Left renal pelvis (tissue), 4 donors: ENCODE measurements around the gene C10orf143. TPM values are rescaled to one million over a fixed set of nuclear protein-coding genes. Genes with fewer than 3 reads are reported as not detected.

ENCODE experiments used
- DNase-seq, 4 donors: peaks; one replicate each; pipeline ENCODE4 v3.0.0-alpha.2; 2013; ENCODE audit warnings: low read depth in 4 of 4, low spot score in 3 of 4
- polyA plus RNA-seq, 4 donors: library from polyadenylated mRNA; unstranded; fragments of 120-200 nt; gene quantifications; one replicate each; pipeline ENCODE4 v1.2.1, GENCODE V29; 2013; ENCODE audit not compliant: insufficient read length in 4 of 4

C10orf143 gene
- polyA plus RNA-seq, 4 donors = 4.7 to 7.1 (median 5.9) TPM

DNA sequence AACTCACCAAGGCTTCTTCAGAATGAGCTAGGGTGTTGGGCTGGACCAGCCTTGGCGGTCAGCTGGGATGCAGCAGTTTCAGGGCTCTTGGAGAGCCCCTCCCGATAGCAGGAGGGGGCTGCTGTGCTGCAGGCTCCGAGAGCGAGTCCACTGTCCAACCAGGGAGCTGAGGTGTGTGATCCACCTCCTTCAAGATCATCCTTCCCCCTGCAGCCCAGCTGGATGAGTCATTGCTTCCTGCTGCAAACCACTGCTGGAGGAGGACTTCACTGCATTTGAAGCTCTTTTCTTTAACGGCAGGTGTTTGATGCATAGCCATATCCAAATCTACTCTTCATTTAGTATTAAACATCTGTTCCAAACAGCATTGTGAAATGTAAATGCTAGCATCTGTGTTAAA lies 92.4 kb downstream of the C10orf143 start:
- DNase-seq = no peak

- DNase-seq = no peak
These were observed 93.0 kb downstream of the C10orf143 start for GRCh38 chr10:130017631-130018022.

- DNase-seq = no peak
These were observed 93.5 kb downstream of the C10orf143 start for GRCh38 chr10:130016993-130017630.

GRCh38 chr10:130016095-130016494 lies 94.5 kb downstream of the C10orf143 start:
- no peak for DNase-seq

- no peak for DNase-seq
These were observed 95.4 kb downstream of the C10orf143 start for GRCh38 chr10:130015075-130015695.

GRCh38 chr10:130014263-130015074 lies 96.2 kb downstream of the C10orf143 start:
- peak in 1 of 4 donors; percentile 5 for DNase-seq

Other genes with a start within 250 kb of the C10orf143 start
- 10 to 100 TPM in 1 of 4 donors, 1 to 10 TPM in 3; 1.8 to 47.4 (median 3.6) TPM for gene EBF3, start 146.6 kb downstream of the C10orf143 start, polyA plus RNA-seq
- 10 to 100 TPM; 67.4 to 98.4 (median 87.7) TPM for gene GLRX3, start 25.6 kb upstream of the C10orf143 start, polyA plus RNA-seq